Keratinocyte (primary cell): Measurements from ENCODE around the gene GRM7. TPM values are rescaled to one million over a fixed set of nuclear protein-coding genes. Genes with fewer than 3 reads are reported as not detected.

Source experiments
- DNase-seq: peaks from one replicate; pipeline ENCODE4 v3.0.0-alpha.2; 2011; ENCODE audit warnings: low read depth, missing footprints, low spot score
- FAIRE-seq: peaks from 2 replicates; lab custom pipeline; 2011; peaks lifted over from hg19 to GRCh38; lab: Jason Lieb, UNC
- H2AFZ ChIP-seq: 2 replicates; pipeline ENCODE4 v1.6.0; 2012; ENCODE audit warnings: low read length, control low read depth, inconsistent platforms; ENCODE audit not compliant: control insufficient read depth
- H3K27ac ChIP-seq: 2 replicates; pipeline ENCODE4 v1.5.1; 2011; ENCODE audit warnings: low read length; ENCODE audit not compliant: control insufficient read depth, insufficient read depth
- H3K27me3 ChIP-seq: 3 replicates; pipeline ENCODE4 v1.6.0; 2011; ENCODE audit warnings: low read length; ENCODE audit not compliant: control insufficient read depth, insufficient read depth; ENCODE audit errors: extremely low read depth
- H3K36me3 ChIP-seq, 2 experiments: 2 replicates in 1 of 2; 3 replicates in 1 of 2; pipeline ENCODE4 v1.5.1; 2011; ENCODE audit warnings: low read length in 2 of 2, mild to moderate bottlenecking in 1 of 2; ENCODE audit not compliant: control insufficient read depth in 2 of 2, insufficient read depth in 2 of 2; ENCODE audit errors: extremely low read depth in 1 of 2
- H3K4me1 ChIP-seq: 3 replicates; pipeline ENCODE4 v1.5.1; 2011; ENCODE audit warnings: low read length; ENCODE audit not compliant: control insufficient read depth, insufficient read depth; ENCODE audit errors: extremely low read depth
- H3K4me2 ChIP-seq: 3 replicates; pipeline ENCODE4 v1.6.0; 2011; ENCODE audit warnings: low read depth, low read length; ENCODE audit not compliant: control insufficient read depth, insufficient read depth; ENCODE audit errors: extremely low read depth
- H3K4me3 ChIP-seq, 3 experiments: fragments of 200-600 bp in 1 of 3; sonication (generic) in 1 of 3; 2 replicates in 2 of 3; 3 replicates in 1 of 3; pipeline ENCODE4 v1.5.1; 2011 to 2016; ENCODE audit warnings: low read length in 3 of 3, mild to moderate bottlenecking in 3 of 3, control low read depth in 2 of 3, inconsistent platforms in 1 of 3, low read depth in 1 of 3, mixed read lengths in 1 of 3, mixed run types in 1 of 3, moderate library complexity in 1 of 3; ENCODE audit not compliant: control insufficient read depth in 2 of 3, insufficient read depth in 2 of 3; ENCODE audit errors: extremely low read depth in 1 of 3
- H3K79me2 ChIP-seq: 2 replicates; pipeline ENCODE4 v1.6.0; 2012; ENCODE audit warnings: low read length; ENCODE audit not compliant: control insufficient read depth, insufficient read depth
- H3K9ac ChIP-seq: 3 replicates; pipeline ENCODE4 v1.6.0; 2011; ENCODE audit warnings: low read length; ENCODE audit not compliant: control insufficient read depth, insufficient read depth; ENCODE audit errors: extremely low read depth
- H3K9me1 ChIP-seq: 3 replicates; pipeline ENCODE4 v1.6.0; 2011; ENCODE audit warnings: low read length; ENCODE audit not compliant: control insufficient read depth, insufficient read depth; ENCODE audit errors: extremely low read depth
- H3K9me3 ChIP-seq: 2 replicates; pipeline ENCODE4 v1.5.1; 2012; ENCODE audit warnings: low read depth, low read length; ENCODE audit not compliant: control insufficient read depth
- H4K20me1 ChIP-seq: 3 replicates; pipeline ENCODE4 v1.6.0; 2011; ENCODE audit warnings: low read length; ENCODE audit not compliant: control insufficient read depth, insufficient read depth; ENCODE audit errors: extremely low read depth
- EZH2 ChIP-seq: IDR thresholded peaks from one replicate; pipeline ENCODE4 v1.6.1; 2012; ENCODE audit warnings: inconsistent platforms, mild to moderate bottlenecking, low read length, moderate library complexity
- dilution Hi-C: fragments of 300-500 bp; cut with MboI; formaldehyde crosslinking; loops from one replicate; pipeline ENCODE4 v1.7.0; 2020; ENCODE audit warnings: low sequenced_read_pairs; ENCODE audit not compliant: extremely low pct_ligation_motif_present
- polyA plus RNA-seq, 5 experiments: library from polyadenylated mRNA; depleted of rRNA in 3 of 5; stranded (reverse) in 3 of 5; stranded (forward) in 1 of 5; unstranded in 1 of 5; fragments of >200 nt; gene quantifications; 1 replicate in 1 of 5; 2 replicates in 3 of 5; 3 replicates in 1 of 5; pipeline versions ENCODE4 v1.2.1 to v1.2.3, GENCODE V29; 2011 to 2012; ENCODE audit warnings: missing spikeins in 2 of 5, low read depth in 1 of 5, low replicate concordance in 1 of 5
- TF ChIP-seq, protein P1 (sequence below), 3 experiments: IDR thresholded peaks in 1 of 3; conservative IDR thresholded peaks in 1 of 3; optimal IDR thresholded peaks in 1 of 3; 2 replicates in 2 of 3; 3 replicates in 1 of 3; pipeline versions ENCODE3 to v1.5.1; 2011; ENCODE audit warnings: low read length in 3 of 3, mild to moderate bottlenecking in 3 of 3, moderate library complexity in 2 of 3, control low read depth in 1 of 3, inconsistent platforms in 1 of 3; ENCODE audit not compliant: insufficient read depth in 2 of 3; ENCODE audit errors: extremely low read depth in 1 of 3

The GRM7 gene
- polyA plus RNA-seq, 1 donor (not counting 4 experiments of a cell fraction or from before 2014, with no cell fraction given), result not detected

DNA sequence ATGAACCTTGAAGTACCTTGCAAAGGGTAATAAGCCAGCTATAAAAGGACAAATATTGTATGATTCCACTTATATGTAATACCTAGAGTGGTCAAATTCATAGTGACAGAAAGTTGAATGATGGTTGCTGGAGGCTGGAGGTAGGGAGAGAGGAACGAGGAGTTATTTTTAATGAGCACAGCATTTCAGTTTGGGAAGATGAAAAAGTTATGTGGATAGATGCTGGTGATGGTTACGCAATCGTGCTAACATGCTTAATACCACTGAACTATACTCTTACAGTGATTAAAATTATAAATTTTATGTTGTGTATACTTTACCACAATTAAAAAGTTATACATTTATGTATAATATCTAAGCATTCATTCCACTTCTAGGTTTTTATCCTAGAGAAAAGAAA is 168.6 kb downstream of the GRM7 start:
- FAIRE-seq (no peak), DNase-seq (no peak)
- no peaks in the 10 kb centered on the region for H4K20me1 ChIP-seq
- H3K4me1 ChIP-seq, result no peaks in the 10 kb centered on the region
- H2AFZ ChIP-seq, result no peak overlapping the region
- TF ChIP-seq, protein P1, sequence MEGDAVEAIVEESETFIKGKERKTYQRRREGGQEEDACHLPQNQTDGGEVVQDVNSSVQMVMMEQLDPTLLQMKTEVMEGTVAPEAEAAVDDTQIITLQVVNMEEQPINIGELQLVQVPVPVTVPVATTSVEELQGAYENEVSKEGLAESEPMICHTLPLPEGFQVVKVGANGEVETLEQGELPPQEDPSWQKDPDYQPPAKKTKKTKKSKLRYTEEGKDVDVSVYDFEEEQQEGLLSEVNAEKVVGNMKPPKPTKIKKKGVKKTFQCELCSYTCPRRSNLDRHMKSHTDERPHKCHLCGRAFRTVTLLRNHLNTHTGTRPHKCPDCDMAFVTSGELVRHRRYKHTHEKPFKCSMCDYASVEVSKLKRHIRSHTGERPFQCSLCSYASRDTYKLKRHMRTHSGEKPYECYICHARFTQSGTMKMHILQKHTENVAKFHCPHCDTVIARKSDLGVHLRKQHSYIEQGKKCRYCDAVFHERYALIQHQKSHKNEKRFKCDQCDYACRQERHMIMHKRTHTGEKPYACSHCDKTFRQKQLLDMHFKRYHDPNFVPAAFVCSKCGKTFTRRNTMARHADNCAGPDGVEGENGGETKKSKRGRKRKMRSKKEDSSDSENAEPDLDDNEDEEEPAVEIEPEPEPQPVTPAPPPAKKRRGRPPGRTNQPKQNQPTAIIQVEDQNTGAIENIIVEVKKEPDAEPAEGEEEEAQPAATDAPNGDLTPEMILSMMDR (optimal IDR thresholded peaks at IDR 0.05 in 1 of 3, IDR thresholded peaks at IDR 0.05 in 1 of 3, conservative IDR thresholded peaks at IDR 0.05 in 1 of 3; ENCODE audit: extremely low read depth in 1 of 3, insufficient read depth in 2 of 3, low read length in 3 of 3), result no peak
- no peak for TF ChIP-seq EZH2
- no peaks in the 10 kb centered on the region for H3K79me2 ChIP-seq
- no peaks in the 10 kb centered on the region for H3K9me3 ChIP-seq
- dilution Hi-C loops, result no loop called here
- H3K9ac ChIP-seq, result no peak overlapping the region
- no peaks in the 10 kb centered on the region for H3K27me3 ChIP-seq
- H3K4me2 ChIP-seq, result no peak overlapping the region
- H3K9me1 ChIP-seq, result no peaks in the 10 kb centered on the region
- H3K4me3 ChIP-seq, result no peak overlapping the region
- H3K27ac ChIP-seq, result no peak overlapping the region
- H3K36me3 ChIP-seq, result no peaks in the 10 kb centered on the region

DNA sequence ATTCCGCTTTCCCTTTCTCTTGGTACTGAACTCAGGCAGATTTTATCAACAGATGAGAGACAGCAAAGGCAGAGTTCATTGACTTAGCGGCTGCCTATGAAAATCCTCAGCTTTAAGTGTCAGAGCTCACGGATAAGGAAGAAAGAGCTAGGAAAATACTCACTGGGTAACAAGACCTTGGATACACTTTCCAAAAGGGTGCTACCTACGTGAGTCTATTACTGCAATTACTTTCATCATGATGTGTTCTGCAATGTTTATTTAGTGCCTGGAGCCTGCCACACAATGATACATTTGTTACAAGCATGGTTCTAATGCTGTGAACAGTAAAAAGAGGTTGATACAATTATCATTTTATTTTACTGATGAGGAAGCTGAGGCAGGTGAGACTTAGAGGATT is 177.5 kb downstream of the GRM7 start:
- Histone ChIP-seq H2AFZ (no peak overlapping the region), H3K36me3 (no peaks in the 10 kb centered on the region), H3K4me3 (no peak overlapping the region), H3K27ac (no peak overlapping the region), H3K9me3 (no peaks in the 10 kb centered on the region), H3K27me3 (no peaks in the 10 kb centered on the region), H3K4me2 (no peak overlapping the region), H3K4me1 (no peaks in the 10 kb centered on the region), H3K9ac (no peak overlapping the region), H4K20me1 (no peaks in the 10 kb centered on the region), H3K79me2 (no peaks in the 10 kb centered on the region), H3K9me1 (no peaks in the 10 kb centered on the region)
- FAIRE-seq, result no peak
- DNase-seq, result no peak
- TF ChIP-seq, protein P1 (optimal IDR thresholded peaks at IDR 0.05 in 1 of 3, IDR thresholded peaks at IDR 0.05 in 1 of 3, conservative IDR thresholded peaks at IDR 0.05 in 1 of 3; ENCODE audit: extremely low read depth in 1 of 3, insufficient read depth in 2 of 3, low read length in 3 of 3), result no peak
- TF ChIP-seq EZH2, result no peak
- dilution Hi-C loops, result no loop called here
